ENCODE results near the gene FAM163A. TPM values are rescaled to one million over a fixed set of nuclear protein-coding genes. Genes with fewer than 3 reads are reported as not detected.

FAM163A gene
- total and polyA plus RNA-seq, 9 of the 15 experiments (the other 6 are each of a cell fraction or from before 2014, with no cell fraction given): not detected

DNA sequence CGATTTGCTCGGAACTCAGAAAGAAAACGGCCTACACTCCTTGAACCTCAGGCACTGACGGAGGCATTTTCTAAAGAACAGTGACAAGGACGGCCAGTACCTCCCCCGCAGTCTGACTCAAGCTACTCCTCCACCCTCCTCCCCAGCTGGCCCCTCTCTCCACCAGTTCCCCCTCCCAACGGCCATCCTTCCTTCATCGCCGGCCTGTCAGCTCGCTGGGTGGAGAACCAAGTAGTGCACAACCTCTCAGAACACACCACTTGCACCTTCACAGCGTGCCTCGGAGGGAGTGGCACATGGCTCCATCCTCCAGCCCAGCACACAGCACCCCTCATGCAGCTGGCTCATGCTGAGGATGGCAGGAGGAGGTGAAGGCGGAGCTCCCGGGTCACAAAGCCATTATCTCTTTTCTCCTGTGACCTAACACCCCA, 75.7 kb downstream of the FAM163A start:
- Histone ChIP-seq H3K79me2 (ENCODE audit: control insufficient read depth, insufficient read depth, low read length) (no peaks in the 10 kb centered on the region), H3K27ac (ENCODE audit: extremely low read depth, low read depth, low read length) (no peak overlapping the region), H3K9me3 (replicated peaks; ENCODE audit: control insufficient read depth, insufficient read depth, low read depth, low read length) (no peaks in the 10 kb centered on the region), H3K36me3 (ENCODE audit: control insufficient read depth, insufficient read depth, low read length) (no peaks in the 10 kb centered on the region), H2AFZ (ENCODE audit: low read depth, low read length) (peak overlapping the region; percentile 70), H3K4me2 (ENCODE audit: insufficient read depth, low read length) (peak overlapping the region; percentile 77), H4K20me1 (replicated peaks; ENCODE audit: control insufficient read depth, insufficient read depth, low read length) (0 out of 2 replicates have a peak, but pooled peaks cover 3% of the 10 kb centered on the region), H3K9ac (ENCODE audit: insufficient read depth in 1 of 2, low read depth in 2 of 2, low read length in 2 of 2) (peak overlapping the region; percentile 2 to 80; a peak in 3 of 4 replicates), H3K4me1 (replicated peaks in 1 of 2; ENCODE audit: control insufficient read depth in 2 of 2, insufficient read depth in 2 of 2, low read length in 2 of 2) (peaks cover 20 to 25% of the 10 kb centered on the region in 2 experiments), H3K27me3 (ENCODE audit: control insufficient read depth in 2 of 2, insufficient read depth in 2 of 2, low read length in 2 of 2) (peaks cover 22 to 38% of the 10 kb centered on the region in 2 experiments), H3K9me1 (ENCODE audit: control insufficient read depth, insufficient read depth, low read length) (no peaks in the 10 kb centered on the region), H3K4me3 (no peak overlapping the region)
- FAIRE-seq (peak; percentile 78), ATAC-seq (peak; percentile 71), DNase-seq (ENCODE audit: extremely low read depth in 1 of 4, low spot score in 3 of 4) (peak; percentile 84 to 90 (median 86))
- ChIA-PET POLR2A (interaction anchor here (0.7 to 2.1 kb wide), 10 partner anchors 9 to 369 kb away, joined by 3 to 13 read pairs (median 3); no protein-coding TSS in a partner anchor), CTCF (ENCODE audit: low intra/inter-chr PET ratio) (no interaction called here)
- BruUV-seq (replicated peaks): no TSS peak
- in situ Hi-C loops (cut with MboI): no loop called here
- intact Hi-C loops (cut with micrococcal nuclease): loop anchor here (10.0 kb wide), 2 partner anchors 564 to 734 kb away; partner anchors contain the start of gene TOR3A
- 2% methylated on average over 14 of the region's 14 CpGs for WGBS (ENCODE audit: insufficient coverage, low coverage, missing lambda C conversion rate)
- no peak for TF ChIP-seq ZNF316 (IDR thresholded peaks at IDR 0.05)
- no peak for TF ChIP-seq ZNF184 (CRISPR knock-in tag; IDR thresholded peaks at IDR 0.05)
- TF ChIP-seq ZKSCAN3 (CRISPR knock-in tag; IDR thresholded peaks at IDR 0.05): no peak
- no peak for TF ChIP-seq SMAD3 (CRISPR knock-in tag; conservative IDR thresholded peaks at IDR 0.05)
- peak; percentile 93 for TF ChIP-seq SMARCA4 (IDR thresholded peaks at IDR 0.05)
- TF ChIP-seq, protein P1, sequence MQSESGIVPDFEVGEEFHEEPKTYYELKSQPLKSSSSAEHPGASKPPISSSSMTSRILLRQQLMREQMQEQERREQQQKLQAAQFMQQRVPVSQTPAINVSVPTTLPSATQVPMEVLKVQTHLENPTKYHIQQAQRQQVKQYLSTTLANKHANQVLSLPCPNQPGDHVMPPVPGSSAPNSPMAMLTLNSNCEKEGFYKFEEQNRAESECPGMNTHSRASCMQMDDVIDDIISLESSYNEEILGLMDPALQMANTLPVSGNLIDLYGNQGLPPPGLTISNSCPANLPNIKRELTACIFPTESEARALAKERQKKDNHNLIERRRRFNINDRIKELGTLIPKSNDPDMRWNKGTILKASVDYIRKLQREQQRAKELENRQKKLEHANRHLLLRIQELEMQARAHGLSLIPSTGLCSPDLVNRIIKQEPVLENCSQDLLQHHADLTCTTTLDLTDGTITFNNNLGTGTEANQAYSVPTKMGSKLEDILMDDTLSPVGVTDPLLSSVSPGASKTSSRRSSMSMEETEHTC (IDR thresholded peaks at IDR 0.05): no peak
- TF ChIP-seq RBM15 (IDR thresholded peaks at IDR 0.05; ENCODE audit: insufficient read depth, low read length): no peak
- TF ChIP-seq, protein P2, sequence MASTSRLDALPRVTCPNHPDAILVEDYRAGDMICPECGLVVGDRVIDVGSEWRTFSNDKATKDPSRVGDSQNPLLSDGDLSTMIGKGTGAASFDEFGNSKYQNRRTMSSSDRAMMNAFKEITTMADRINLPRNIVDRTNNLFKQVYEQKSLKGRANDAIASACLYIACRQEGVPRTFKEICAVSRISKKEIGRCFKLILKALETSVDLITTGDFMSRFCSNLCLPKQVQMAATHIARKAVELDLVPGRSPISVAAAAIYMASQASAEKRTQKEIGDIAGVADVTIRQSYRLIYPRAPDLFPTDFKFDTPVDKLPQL (IDR thresholded peaks at IDR 0.05; ENCODE audit: extremely low read depth, insufficient read length): no peak
- no peak for TF ChIP-seq ZNF431 (CRISPR knock-in tag; IDR thresholded peaks at IDR 0.05)
- TF ChIP-seq SMARCC2 (IDR thresholded peaks at IDR 0.05; ENCODE audit: low read depth): peak; percentile 80
- no peak for TF ChIP-seq ZNF133 (CRISPR knock-in tag; IDR thresholded peaks at IDR 0.05)
- TF ChIP-seq, protein P3, sequence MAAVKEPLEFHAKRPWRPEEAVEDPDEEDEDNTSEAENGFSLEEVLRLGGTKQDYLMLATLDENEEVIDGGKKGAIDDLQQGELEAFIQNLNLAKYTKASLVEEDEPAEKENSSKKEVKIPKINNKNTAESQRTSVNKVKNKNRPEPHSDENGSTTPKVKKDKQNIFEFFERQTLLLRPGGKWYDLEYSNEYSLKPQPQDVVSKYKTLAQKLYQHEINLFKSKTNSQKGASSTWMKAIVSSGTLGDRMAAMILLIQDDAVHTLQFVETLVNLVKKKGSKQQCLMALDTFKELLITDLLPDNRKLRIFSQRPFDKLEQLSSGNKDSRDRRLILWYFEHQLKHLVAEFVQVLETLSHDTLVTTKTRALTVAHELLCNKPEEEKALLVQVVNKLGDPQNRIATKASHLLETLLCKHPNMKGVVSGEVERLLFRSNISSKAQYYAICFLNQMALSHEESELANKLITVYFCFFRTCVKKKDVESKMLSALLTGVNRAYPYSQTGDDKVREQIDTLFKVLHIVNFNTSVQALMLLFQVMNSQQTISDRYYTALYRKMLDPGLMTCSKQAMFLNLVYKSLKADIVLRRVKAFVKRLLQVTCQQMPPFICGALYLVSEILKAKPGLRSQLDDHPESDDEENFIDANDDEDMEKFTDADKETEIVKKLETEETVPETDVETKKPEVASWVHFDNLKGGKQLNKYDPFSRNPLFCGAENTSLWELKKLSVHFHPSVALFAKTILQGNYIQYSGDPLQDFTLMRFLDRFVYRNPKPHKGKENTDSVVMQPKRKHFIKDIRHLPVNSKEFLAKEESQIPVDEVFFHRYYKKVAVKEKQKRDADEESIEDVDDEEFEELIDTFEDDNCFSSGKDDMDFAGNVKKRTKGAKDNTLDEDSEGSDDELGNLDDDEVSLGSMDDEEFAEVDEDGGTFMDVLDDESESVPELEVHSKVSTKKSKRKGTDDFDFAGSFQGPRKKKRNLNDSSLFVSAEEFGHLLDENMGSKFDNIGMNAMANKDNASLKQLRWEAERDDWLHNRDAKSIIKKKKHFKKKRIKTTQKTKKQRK (IDR thresholded peaks at IDR 0.05; ENCODE audit: borderline replicate concordance, low read depth, low read length): no peak
- TF ChIP-seq, protein P4, sequence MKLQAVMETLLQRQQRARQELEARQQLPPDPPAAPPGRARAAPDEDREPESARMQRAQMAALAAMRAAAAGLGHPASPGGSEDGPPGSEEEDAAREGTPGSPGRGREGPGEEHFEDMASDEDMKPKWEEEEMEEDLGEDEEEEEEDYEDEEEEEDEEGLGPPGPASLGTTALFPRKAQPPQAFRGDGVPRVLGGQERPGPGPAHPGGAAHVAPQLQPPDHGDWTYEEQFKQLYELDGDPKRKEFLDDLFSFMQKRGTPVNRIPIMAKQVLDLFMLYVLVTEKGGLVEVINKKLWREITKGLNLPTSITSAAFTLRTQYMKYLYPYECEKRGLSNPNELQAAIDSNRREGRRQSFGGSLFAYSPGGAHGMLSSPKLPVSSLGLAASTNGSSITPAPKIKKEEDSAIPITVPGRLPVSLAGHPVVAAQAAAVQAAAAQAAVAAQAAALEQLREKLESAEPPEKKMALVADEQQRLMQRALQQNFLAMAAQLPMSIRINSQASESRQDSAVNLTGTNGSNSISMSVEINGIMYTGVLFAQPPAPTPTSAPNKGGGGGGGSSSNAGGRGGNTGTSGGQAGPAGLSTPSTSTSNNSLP (IDR thresholded peaks at IDR 0.05; ENCODE audit: borderline replicate concordance, low read depth, low read length): no peak
- TF ChIP-seq, protein P5, sequence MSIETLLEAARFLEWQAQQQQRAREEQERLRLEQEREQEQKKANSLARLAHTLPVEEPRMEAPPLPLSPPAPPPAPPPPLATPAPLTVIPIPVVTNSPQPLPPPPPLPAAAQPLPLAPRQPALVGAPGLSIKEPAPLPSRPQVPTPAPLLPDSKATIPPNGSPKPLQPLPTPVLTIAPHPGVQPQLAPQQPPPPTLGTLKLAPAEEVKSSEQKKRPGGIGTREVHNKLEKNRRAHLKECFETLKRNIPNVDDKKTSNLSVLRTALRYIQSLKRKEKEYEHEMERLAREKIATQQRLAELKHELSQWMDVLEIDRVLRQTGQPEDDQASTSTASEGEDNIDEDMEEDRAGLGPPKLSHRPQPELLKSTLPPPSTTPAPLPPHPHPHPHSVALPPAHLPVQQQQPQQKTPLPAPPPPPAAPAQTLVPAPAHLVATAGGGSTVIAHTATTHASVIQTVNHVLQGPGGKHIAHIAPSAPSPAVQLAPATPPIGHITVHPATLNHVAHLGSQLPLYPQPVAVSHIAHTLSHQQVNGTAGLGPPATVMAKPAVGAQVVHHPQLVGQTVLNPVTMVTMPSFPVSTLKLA (conservative IDR thresholded peaks at IDR 0.05): peak in 1 of 2 experiments; percentile 67; a peak in 3 of 4 replicates
